Coronary artery (tissue), 2 donors: Measurements from ENCODE around the gene ADORA2B.

Experiments
- DNase-seq: peaks from one replicate; pipeline ENCODE4 v3.0.0-alpha.2; 2017; ENCODE audit warnings: low spot score
- H3K27ac ChIP-seq, 2 donors: fragments of 200-600 bp; sonication (generic); one replicate each; pipeline ENCODE4 v1.5.1; 2016 to 2019
- H3K4me3 ChIP-seq: fragments of 200-600 bp; sonication (generic); 2 replicates; pipeline ENCODE4 v1.5.1; 2016; ENCODE audit warnings: mild to moderate bottlenecking, moderate library complexity
- TF ChIP-seq, protein P1 (sequence below): fragments of 200-600 bp; sonication (generic); IDR thresholded peaks from one replicate; pipeline ENCODE4 v1.5.1; 2019; ENCODE audit warnings: antibody characterized with exemption

ADORA2B gene

DNA sequence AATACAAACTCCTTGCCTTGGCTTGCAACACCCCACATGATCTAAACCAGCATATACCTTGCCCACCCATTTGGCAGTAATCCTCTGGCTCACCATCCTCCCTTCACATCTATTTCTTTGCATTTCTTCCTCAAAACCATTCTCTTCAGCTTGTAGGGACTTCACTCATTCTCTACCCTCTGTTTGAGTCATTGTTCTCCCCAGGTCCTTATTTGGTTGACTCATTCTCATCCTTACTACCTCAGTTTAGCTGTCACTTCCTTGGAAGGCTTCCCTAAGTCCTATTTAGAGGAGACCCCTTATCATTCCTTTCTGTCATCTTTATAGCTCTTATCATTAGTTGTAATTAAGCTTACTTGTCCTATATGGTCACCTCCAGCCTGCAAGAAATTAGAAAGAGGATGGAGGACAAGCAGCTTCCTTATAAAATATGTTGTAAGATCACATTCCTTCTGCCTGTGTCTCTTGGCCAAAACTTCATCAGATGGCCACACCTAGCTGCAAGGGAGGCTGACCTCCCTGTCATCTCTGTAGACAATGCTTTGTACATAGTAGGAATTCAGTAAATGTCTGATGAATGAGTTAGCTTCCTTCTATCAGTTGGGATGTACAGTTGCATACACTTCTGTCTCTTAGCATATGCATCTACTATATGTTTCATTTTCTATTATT is 56.4 kb downstream of the ADORA2B start:
- Histone ChIP-seq H3K27ac (no peak overlapping the region), H3K4me3 (peak overlapping the region; percentile 89)
- TF ChIP-seq, protein P1, sequence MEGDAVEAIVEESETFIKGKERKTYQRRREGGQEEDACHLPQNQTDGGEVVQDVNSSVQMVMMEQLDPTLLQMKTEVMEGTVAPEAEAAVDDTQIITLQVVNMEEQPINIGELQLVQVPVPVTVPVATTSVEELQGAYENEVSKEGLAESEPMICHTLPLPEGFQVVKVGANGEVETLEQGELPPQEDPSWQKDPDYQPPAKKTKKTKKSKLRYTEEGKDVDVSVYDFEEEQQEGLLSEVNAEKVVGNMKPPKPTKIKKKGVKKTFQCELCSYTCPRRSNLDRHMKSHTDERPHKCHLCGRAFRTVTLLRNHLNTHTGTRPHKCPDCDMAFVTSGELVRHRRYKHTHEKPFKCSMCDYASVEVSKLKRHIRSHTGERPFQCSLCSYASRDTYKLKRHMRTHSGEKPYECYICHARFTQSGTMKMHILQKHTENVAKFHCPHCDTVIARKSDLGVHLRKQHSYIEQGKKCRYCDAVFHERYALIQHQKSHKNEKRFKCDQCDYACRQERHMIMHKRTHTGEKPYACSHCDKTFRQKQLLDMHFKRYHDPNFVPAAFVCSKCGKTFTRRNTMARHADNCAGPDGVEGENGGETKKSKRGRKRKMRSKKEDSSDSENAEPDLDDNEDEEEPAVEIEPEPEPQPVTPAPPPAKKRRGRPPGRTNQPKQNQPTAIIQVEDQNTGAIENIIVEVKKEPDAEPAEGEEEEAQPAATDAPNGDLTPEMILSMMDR = no peak
- DNase-seq = no peak

DNA sequence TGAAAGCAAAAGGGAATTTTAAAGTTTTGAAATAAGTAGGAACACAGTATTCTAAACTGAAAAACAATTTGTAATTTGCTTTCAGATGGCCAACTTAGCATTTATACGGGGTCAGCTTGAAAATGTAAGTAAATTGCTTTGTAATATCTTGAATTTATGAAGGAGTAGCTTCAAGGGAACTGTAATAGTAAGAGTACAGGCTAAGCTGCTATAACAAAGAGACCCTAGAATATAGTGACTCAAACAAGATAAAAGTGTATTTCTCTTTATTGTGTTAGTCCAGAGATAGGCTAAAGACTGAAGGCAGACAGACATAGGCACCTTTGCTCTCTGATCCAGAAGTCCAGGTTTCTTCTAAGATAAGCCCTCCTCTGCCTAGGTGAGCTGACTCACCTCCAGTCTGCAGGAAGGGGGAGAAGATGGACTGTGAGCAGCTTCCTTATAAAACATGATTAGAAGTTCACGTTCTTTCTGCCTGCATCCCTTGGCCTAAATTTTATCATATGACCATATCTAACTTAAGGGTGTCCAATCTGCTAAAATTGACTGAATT is 57.9 kb downstream of the ADORA2B start:
- no peak overlapping the region for H3K4me3 ChIP-seq
- DNase-seq = no peak
- no peak overlapping the region for H3K27ac ChIP-seq
- TF ChIP-seq, protein P1 = no peak

GRCh38 chr17:16003841-16004240 is 58.9 kb downstream of the ADORA2B start:
- TF ChIP-seq, protein P1 = no peak
- H3K27ac ChIP-seq = no peak overlapping the region
- no peak overlapping the region for H3K4me3 ChIP-seq
- no peak for DNase-seq

- TF ChIP-seq, protein P1 = no peak
- no peak overlapping the region for H3K4me3 ChIP-seq
- DNase-seq = no peak
- H3K27ac ChIP-seq = no peak overlapping the region
Observed at GRCh38 chr17:16005636-16006035, 60.7 kb downstream of the ADORA2B start.

DNA sequence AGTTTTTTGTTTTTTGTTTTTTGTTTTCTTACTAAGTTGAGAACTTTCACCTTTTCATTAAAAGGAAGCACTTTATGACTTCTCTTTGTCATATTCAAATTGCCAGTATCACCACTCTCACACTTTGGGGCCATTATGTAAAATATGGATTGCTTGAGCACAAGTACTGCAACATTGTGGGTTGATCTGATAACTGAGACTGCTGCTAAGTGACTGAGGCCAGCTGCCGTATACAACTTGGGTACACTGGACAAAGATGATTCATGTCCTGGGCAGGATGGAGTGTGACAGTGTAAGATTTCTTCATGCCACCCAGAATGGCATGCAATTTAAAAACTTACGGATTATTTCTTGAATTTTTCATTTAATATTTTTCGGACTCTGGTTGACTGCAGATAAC is 62.5 kb downstream of the ADORA2B start:
- Histone ChIP-seq H3K4me3 (no peak overlapping the region), H3K27ac (no peak overlapping the region)
- TF ChIP-seq, protein P1 = no peak
- no peak for DNase-seq

DNA sequence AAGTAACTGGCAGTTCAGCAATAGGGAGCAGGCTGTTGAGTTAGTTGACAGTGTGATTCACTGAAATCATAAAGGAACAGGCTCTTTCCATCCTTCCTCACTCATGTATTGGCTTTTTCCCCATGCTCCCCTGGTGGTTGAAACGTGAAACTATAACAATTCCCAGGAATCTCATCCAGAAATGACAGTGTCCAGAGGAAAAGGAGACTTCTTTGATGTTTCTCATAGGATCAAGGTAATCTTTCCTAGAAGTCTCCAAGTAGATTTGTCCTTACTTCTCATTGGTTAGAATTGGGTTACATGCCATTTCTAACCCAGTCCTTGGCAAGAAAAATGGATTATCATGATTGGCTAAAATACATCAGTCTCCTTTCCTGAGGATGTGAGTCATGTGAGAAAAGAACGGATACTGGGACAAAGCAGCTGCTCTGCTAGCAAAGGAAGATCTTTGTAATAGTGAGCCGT is 69.0 kb downstream of the ADORA2B start:
- Histone ChIP-seq H3K4me3 (no peak overlapping the region), H3K27ac (peak overlapping the region in 1 of 2 donors; percentile 36)
- DNase-seq = no peak
- TF ChIP-seq, protein P1 = peak; percentile 27

DNA sequence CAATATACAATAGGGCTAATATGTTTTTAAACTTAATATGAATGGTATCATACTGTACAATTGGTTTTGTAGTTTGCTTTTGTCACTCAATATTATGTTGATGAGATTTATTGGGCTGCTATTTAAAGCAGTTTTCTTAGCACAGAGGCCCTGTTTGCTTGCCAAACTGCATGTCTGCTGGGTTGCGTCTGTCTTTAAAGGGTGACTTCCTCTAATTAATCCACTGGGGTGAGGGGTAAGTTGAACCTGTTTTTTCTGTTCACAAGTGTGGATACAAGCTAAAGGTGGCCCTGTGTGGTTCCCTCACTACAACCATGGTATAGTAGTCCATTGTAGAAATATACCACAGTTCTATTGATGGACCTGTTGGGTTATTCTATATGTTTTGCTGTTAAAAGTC is 74.4 kb downstream of the ADORA2B start:
- no peak for DNase-seq
- TF ChIP-seq, protein P1 = no peak
- no peak overlapping the region for H3K27ac ChIP-seq
- H3K4me3 ChIP-seq = no peak overlapping the region
